HCT116 (cell line): ENCODE measurements around the gene PI16. TPM values are rescaled to one million over a fixed set of nuclear protein-coding genes. Genes with fewer than 3 reads are reported as not detected.

Experiments
- ATAC-seq: fragments of 200-7000 bp; cut with Tn5 transposase; 2 replicates; pipeline ENCODE4 v1.9.1; 2020; ENCODE audit warnings: mild to moderate bottlenecking, moderate library complexity
- Bru-seq: library from RNA; stranded (reverse); fragments of 400-500 nt; gene quantifications from one replicate; lab custom pipeline; 2021; lab: Mats Ljungman, UMichigan
- BruChase-seq, 2 experiments: library from RNA; stranded (reverse); fragments of 400-500 nt; gene quantifications; one replicate each; lab custom pipeline; 2021; lab: Mats Ljungman, UMichigan
- BruUV-seq: library from RNA; stranded (reverse); fragments of 400-500 nt; replicated peaks from 2 replicates; lab custom pipeline; 2021; lab: Mats Ljungman, UMichigan
- CTCF ChIA-PET: fragments of 300-600 bp; sonication (Branson Sonifier 250); formaldehyde crosslinking; loops from one replicate; lab custom pipeline; 2021; ENCODE audit warnings: antibody characterized with exemption; lab: Charles Lee
- POLR2A ChIA-PET: fragments of 300-600, 350-600 bp; sonication (Branson Sonifier 250); formaldehyde crosslinking; loops from one replicate; lab custom pipeline; 2021; ENCODE audit warnings: antibody characterized with exemption; lab: Charles Lee
- RAD21 ChIA-PET, 2 experiments: fragments of 300-600 bp; sonication (Branson Sonifier 250); formaldehyde crosslinking; loops; one replicate each; lab custom pipeline; 2023; ENCODE audit warnings: low total read pairs in 2 of 2; ENCODE audit not compliant: uncharacterized antibody in 2 of 2, unreplicated experiment in 2 of 2, low non-redundant PET in 1 of 2; lab: Charles Lee
- DNase-seq: peaks from one replicate; pipeline ENCODE4 v3.0.0-alpha.2; 2010; ENCODE audit warnings: low read depth, low spot score
- H2AFZ ChIP-seq: fragments of 200-600 bp; shearing (Covaris generic), sonication (generic); 2 replicates; pipeline ENCODE4 v1.6.1; 2017; ENCODE audit warnings: low read depth, mixed run types, mixed read lengths, antibody characterized with exemption, low read length; ENCODE audit not compliant: poor library complexity, severe bottlenecking
- H3K27ac ChIP-seq: 2 replicates; pipeline ENCODE4 v1.5.1; 2012; ENCODE audit warnings: low read depth, low read length
- H3K27me3 ChIP-seq: fragments of 200-600 bp; sonication (generic); 2 replicates; pipeline ENCODE4 v1.6.1; 2016; ENCODE audit warnings: mixed run types, low read length, mixed read lengths; ENCODE audit not compliant: insufficient read depth
- H3K36me3 ChIP-seq, 2 experiments: fragments of 200-500 bp in 1 of 2; fragments of 200-600 bp in 1 of 2; sonication (Bioruptor generic) in 1 of 2; sonication (generic) in 1 of 2; 2 replicates each; pipeline versions ENCODE4 v1.5.1 to v1.6.1; 2014 to 2016; ENCODE audit warnings: low read length in 2 of 2, inconsistent platforms in 1 of 2, mixed read lengths in 1 of 2, mixed run types in 1 of 2; ENCODE audit not compliant: insufficient read depth in 2 of 2, control insufficient read depth in 1 of 2
- H3K4me1 ChIP-seq, 2 experiments: fragments of 200-600 bp in 1 of 2; sonication (generic) in 1 of 2; 2 replicates each; pipeline versions ENCODE4 v1.5.1 to v1.6.1; 2012 to 2017; ENCODE audit warnings: low read length in 2 of 2, inconsistent platforms in 1 of 2, mild to moderate bottlenecking in 1 of 2, mixed read lengths in 1 of 2, mixed run types in 1 of 2, moderate library complexity in 1 of 2; ENCODE audit not compliant: insufficient read depth in 2 of 2, control insufficient read depth in 1 of 2
- H3K4me2 ChIP-seq: fragments of 200-600 bp; sonication (generic); 2 replicates; pipeline ENCODE4 v1.6.1; 2017; ENCODE audit warnings: mixed run types, low read length, mixed read lengths
- H3K4me3 ChIP-seq, 2 experiments: fragments of 200-600 bp in 1 of 2; sonication (generic) in 1 of 2; replicated peaks in 1 of 2; 2 replicates each; pipeline ENCODE4 v1.5.1; 2011 to 2016; ENCODE audit warnings: low read length in 2 of 2, control low read depth in 1 of 2, low read depth in 1 of 2, mild to moderate bottlenecking in 1 of 2, mixed read lengths in 1 of 2, mixed run types in 1 of 2
- H3K79me2 ChIP-seq: fragments of 200-600 bp; sonication (generic); 2 replicates; pipeline ENCODE4 v1.6.1; 2017; ENCODE audit warnings: mild to moderate bottlenecking, mixed run types, low read length, moderate library complexity, mixed read lengths; ENCODE audit not compliant: insufficient read depth
- H3K9ac ChIP-seq: fragments of 200-600 bp; sonication (generic); 2 replicates; pipeline ENCODE4 v1.6.1; 2016; ENCODE audit warnings: low read length, mixed read lengths
- H3K9me2 ChIP-seq: fragments of 200-600 bp; sonication (generic), shearing (Covaris generic); 2 replicates; pipeline ENCODE4 v1.6.1; 2017; ENCODE audit warnings: mixed run types, mild to moderate bottlenecking, moderate library complexity; ENCODE audit not compliant: insufficient read depth
- H3K9me3 ChIP-seq, 2 experiments: fragments of 200-500 bp in 1 of 2; fragments of 200-600 bp in 1 of 2; sonication (Bioruptor generic) in 1 of 2; sonication (generic) in 1 of 2; 2 replicates each; pipeline ENCODE4 v1.6.1; 2014 to 2017; ENCODE audit warnings: low read length in 2 of 2, mixed read lengths in 2 of 2, inconsistent platforms in 1 of 2, low read depth in 1 of 2, mild to moderate bottlenecking in 1 of 2, mixed run types in 1 of 2, moderate library complexity in 1 of 2; ENCODE audit not compliant: control insufficient read depth in 1 of 2, insufficient read depth in 1 of 2
- H4K20me1 ChIP-seq: fragments of 200-600 bp; sonication (generic), shearing (Covaris generic); 2 replicates; pipeline ENCODE4 v1.6.1; 2017; ENCODE audit warnings: mixed run types, mild to moderate bottlenecking, moderate library complexity; ENCODE audit not compliant: insufficient read depth
- CBX3 ChIP-seq: IDR thresholded peaks from 2 replicates; pipeline ENCODE4 v1.6.1; 2012; ENCODE audit warnings: low read depth
- EGR1 ChIP-seq: IDR thresholded peaks from 2 replicates; pipeline ENCODE4 v1.6.1; 2012; ENCODE audit warnings: low read depth
- ELF1 ChIP-seq: IDR thresholded peaks from 2 replicates; pipeline ENCODE4 v1.6.1; 2012; ENCODE audit warnings: low read depth, borderline replicate concordance
- EZH2 ChIP-seq: fragments of 200-600 bp; sonication (generic); IDR thresholded peaks from 2 replicates; pipeline ENCODE4 v1.6.1; 2017; ENCODE audit warnings: antibody characterized with exemption, mixed run types
- FOSL1 ChIP-seq: IDR thresholded peaks from 2 replicates; pipeline ENCODE4 v1.6.1; 2012; ENCODE audit warnings: low read depth
- POLR2A ChIP-seq: IDR thresholded peaks from 2 replicates; pipeline ENCODE4 v1.7.0; 2011; ENCODE audit warnings: borderline replicate concordance; ENCODE audit not compliant: insufficient read depth, insufficient read length; ENCODE audit errors: extremely low read depth
- RAD21 ChIP-seq: IDR thresholded peaks from 2 replicates; pipeline ENCODE4 v1.6.1; 2012; ENCODE audit warnings: low read depth, mild to moderate bottlenecking
- SIN3A ChIP-seq: IDR thresholded peaks from 2 replicates; pipeline ENCODE4 v1.6.1; 2012; ENCODE audit warnings: low read depth
- ZFX ChIP-seq: fragments of 450-650 bp; IDR thresholded peaks from 2 replicates; pipeline ENCODE4 v1.6.1; 2017
- ZNF274 ChIP-seq: fragments of 200-500 bp; sonication (Bioruptor generic); IDR thresholded peaks from 2 replicates; pipeline ENCODE4 v1.6.1; 2014; ENCODE audit warnings: mild to moderate bottlenecking, low read depth, low read length, inconsistent platforms
- intact Hi-C: fragments of 100-400 bp; cut with micrococcal nuclease; formaldehyde crosslinking; loops from 2 replicates; pipeline ENCODE4 v1.10.0; 2022
- long read RNA-seq: library from polyadenylated mRNA; unstranded; transcript quantifications from one replicate; pipeline ENCODE4 v2.0.0, GENCODE V29; 2021; ENCODE audit not compliant: unreplicated experiment
- polyA plus RNA-seq: library from polyadenylated mRNA; unstranded; fragments of >200 nt; gene quantifications from 2 replicates; pipeline ENCODE4 v1.2.1, GENCODE V29; 2012; ENCODE audit warnings: missing spikeins
- total RNA-seq: library from RNA; stranded (reverse); gene quantifications from one replicate; pipeline ENCODE4 v1.2.1, GENCODE V29; 2021; ENCODE audit not compliant: unreplicated experiment
- TF ChIP-seq, protein P1 (sequence below): IDR thresholded peaks from 2 replicates; pipeline ENCODE4 v1.6.1; 2012; ENCODE audit warnings: low read depth

PI16 gene, protein sequence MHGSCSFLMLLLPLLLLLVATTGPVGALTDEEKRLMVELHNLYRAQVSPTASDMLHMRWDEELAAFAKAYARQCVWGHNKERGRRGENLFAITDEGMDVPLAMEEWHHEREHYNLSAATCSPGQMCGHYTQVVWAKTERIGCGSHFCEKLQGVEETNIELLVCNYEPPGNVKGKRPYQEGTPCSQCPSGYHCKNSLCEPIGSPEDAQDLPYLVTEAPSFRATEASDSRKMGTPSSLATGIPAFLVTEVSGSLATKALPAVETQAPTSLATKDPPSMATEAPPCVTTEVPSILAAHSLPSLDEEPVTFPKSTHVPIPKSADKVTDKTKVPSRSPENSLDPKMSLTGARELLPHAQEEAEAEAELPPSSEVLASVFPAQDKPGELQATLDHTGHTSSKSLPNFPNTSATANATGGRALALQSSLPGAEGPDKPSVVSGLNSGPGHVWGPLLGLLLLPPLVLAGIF
- total RNA-seq (0.59 TPM), Bru-seq, nascent RNA (percentile 20 among the genes with signal in this experiment), BruChase-seq, experiment 1, labeled RNA remaining after a 6-hour chase (percentile 17 among the genes with signal in this experiment), BruChase-seq, experiment 2, labeled RNA remaining after a 2-hour chase (percentile 21 among the genes with signal in this experiment)
- polyA plus RNA-seq = 0.11 and 0.39 TPM in 2 replicates
- long read RNA-seq = 0 reads

DNA sequence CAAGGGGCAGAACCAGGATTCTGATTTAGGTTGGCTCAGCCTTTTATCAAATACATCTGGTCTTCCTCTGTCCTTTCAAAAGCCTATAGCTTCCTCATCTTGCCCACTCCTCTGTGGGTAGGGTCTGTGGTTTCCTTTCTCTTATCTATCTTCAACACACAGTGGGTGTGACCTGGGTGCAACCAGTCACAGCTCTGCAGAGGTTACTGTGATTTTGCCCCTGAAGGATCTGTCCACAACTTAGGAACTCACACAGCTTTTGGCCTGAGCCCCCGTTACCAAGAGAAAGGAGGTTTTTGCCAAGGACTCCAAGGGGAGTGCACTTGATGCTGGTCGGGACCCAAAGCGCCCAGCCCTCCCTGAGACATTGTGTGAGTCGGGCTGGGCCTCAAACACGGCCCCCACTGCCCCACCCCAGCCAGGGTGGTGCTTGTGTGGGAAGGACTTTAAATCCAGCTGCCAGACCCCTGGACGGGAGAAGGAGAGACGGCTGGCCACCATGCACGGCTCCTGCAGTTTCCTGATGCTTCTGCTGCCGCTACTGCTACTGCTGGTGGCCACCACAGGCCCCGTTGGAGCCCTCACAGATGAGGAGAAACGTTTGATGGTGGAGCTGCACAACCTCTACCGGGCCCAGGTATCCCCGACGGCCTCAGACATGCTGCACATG, at the start of gene PI16:
Gene PI16 (plus strand): TSS at position 477 of the 670 bp plus-strand sequence. CDS start 23 bp downstream, at position 500.
- POLR2A ChIA-PET = no interaction called here
- Histone ChIP-seq H2AFZ (no peak within 1 kb of the TSS), H3K36me3 (no peaks in the 10 kb centered on the region), H3K27me3 (no peaks in the 10 kb centered on the region), H3K27ac (no peak within 1 kb of the TSS), H4K20me1 (no peaks in the 10 kb centered on the region), H3K9me2 (no peaks in the 10 kb centered on the region), H3K4me1 (peaks cover 0 to 57% of the 10 kb centered on the region in 2 experiments; a peak in 3 of 4 replicates), H3K9me3 (no peaks in the 10 kb centered on the region), H3K4me2 (no peak within 1 kb of the TSS), H3K79me2 (no peaks in the 10 kb centered on the region), H3K9ac (no peak within 1 kb of the TSS), H3K4me3 (no peak within 1 kb of the TSS)
- RAD21 ChIA-PET = no interaction called here
- no peak for DNase-seq
- BruUV-seq = no TSS peak
- TF ChIP-seq ZNF274 (no peak), SIN3A (no peak), ELF1 (no peak), POLR2A (no peak), EGR1 (no peak), RAD21 (no peak), FOSL1 (no peak), ZFX (no peak), EZH2 (no peak), CBX3 (no peak)
- TF ChIP-seq, protein P1, sequence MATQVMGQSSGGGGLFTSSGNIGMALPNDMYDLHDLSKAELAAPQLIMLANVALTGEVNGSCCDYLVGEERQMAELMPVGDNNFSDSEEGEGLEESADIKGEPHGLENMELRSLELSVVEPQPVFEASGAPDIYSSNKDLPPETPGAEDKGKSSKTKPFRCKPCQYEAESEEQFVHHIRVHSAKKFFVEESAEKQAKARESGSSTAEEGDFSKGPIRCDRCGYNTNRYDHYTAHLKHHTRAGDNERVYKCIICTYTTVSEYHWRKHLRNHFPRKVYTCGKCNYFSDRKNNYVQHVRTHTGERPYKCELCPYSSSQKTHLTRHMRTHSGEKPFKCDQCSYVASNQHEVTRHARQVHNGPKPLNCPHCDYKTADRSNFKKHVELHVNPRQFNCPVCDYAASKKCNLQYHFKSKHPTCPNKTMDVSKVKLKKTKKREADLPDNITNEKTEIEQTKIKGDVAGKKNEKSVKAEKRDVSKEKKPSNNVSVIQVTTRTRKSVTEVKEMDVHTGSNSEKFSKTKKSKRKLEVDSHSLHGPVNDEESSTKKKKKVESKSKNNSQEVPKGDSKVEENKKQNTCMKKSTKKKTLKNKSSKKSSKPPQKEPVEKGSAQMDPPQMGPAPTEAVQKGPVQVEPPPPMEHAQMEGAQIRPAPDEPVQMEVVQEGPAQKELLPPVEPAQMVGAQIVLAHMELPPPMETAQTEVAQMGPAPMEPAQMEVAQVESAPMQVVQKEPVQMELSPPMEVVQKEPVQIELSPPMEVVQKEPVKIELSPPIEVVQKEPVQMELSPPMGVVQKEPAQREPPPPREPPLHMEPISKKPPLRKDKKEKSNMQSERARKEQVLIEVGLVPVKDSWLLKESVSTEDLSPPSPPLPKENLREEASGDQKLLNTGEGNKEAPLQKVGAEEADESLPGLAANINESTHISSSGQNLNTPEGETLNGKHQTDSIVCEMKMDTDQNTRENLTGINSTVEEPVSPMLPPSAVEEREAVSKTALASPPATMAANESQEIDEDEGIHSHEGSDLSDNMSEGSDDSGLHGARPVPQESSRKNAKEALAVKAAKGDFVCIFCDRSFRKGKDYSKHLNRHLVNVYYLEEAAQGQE = no peak
- CTCF ChIA-PET = no interaction called here
- intact Hi-C loops = no loop called here
- no peak for ATAC-seq
